Stimulated activated CD4-positive, alpha-beta T cell treated with anti-CD3 and anti-CD28 coated beads, Interleukin-4, amount 100 ng/mL, for 24 hours (primary cell): ENCODE measurements around the gene MTMR2.

Experiments
- DNase-seq: peaks from one replicate; pipeline ENCODE4 v3.0.0-alpha.2; 2020

The MTMR2 gene

GRCh38 chr11:95917193-95918036, 6.5 kb downstream of the MTMR2 start:
- DNase-seq, result no peak

- DNase-seq, result no peak
These were observed 7.9 kb downstream of the MTMR2 start for GRCh38 chr11:95916049-95916448.

- no peak for DNase-seq
These were observed 8.9 kb downstream of the MTMR2 start for GRCh38 chr11:95915051-95915450.

- DNase-seq, result no peak
These were observed 9.9 kb downstream of the MTMR2 start for GRCh38 chr11:95913830-95914615.

- DNase-seq, result no peak
These were observed 10.9 kb downstream of the MTMR2 start for GRCh38 chr11:95912902-95913560.

GRCh38 chr11:95911369-95911759, 12.5 kb downstream of the MTMR2 start:
- no peak for DNase-seq

GRCh38 chr11:95910638-95911368, 13.1 kb downstream of the MTMR2 start:
- no peak for DNase-seq

- no peak for DNase-seq
These were observed 15.1 kb downstream of the MTMR2 start for GRCh38 chr11:95908826-95909225.

- no peak for DNase-seq
These were observed 16.4 kb downstream of the MTMR2 start for GRCh38 chr11:95907476-95907875.

GRCh38 chr11:95904009-95904650, 19.8 kb downstream of the MTMR2 start:
- no peak for DNase-seq

- no peak for DNase-seq
These were observed 25.1 kb downstream of the MTMR2 start for GRCh38 chr11:95898782-95899181.

- no peak for DNase-seq
These were observed 26.2 kb downstream of the MTMR2 start for GRCh38 chr11:95897731-95898130.

- DNase-seq, result no peak
These were observed 28.1 kb downstream of the MTMR2 start for GRCh38 chr11:95895815-95896214.

GRCh38 chr11:95892892-95893570, 30.9 kb downstream of the MTMR2 start:
- DNase-seq, result no peak

- no peak for DNase-seq
These were observed 31.4 kb downstream of the MTMR2 start for GRCh38 chr11:95892492-95892891.

- no peak for DNase-seq
These were observed 32.3 kb downstream of the MTMR2 start for GRCh38 chr11:95891423-95892170.

- DNase-seq, result no peak
These were observed 35.1 kb downstream of the MTMR2 start for GRCh38 chr11:95888852-95889251.

- no peak for DNase-seq
These were observed 35.5 kb downstream of the MTMR2 start for GRCh38 chr11:95888439-95888838.

- DNase-seq, result no peak
These were observed 37.4 kb downstream of the MTMR2 start for GRCh38 chr11:95886462-95886861.

- no peak for DNase-seq
These were observed 39.1 kb downstream of the MTMR2 start for GRCh38 chr11:95884802-95885201.

- DNase-seq, result no peak
These were observed 39.5 kb downstream of the MTMR2 start for GRCh38 chr11:95884376-95884775.
